Lower leg skin (tissue), 4 donors: ENCODE measurements around the gene GNG2. TPM values are rescaled to one million over a fixed set of nuclear protein-coding genes. Genes with fewer than 3 reads are reported as not detected.

Experiments
- DNase-seq, 2 donors: peaks; one replicate each; pipeline ENCODE4 v3.0.0-alpha.2; 2019; ENCODE audit warnings: low spot score in 2 of 2
- H3K4me3 ChIP-seq: fragments of 200-600 bp; sonication (generic); 2 replicates; pipeline ENCODE4 v1.5.1; 2017; ENCODE audit warnings: mild to moderate bottlenecking, low read depth; ENCODE audit not compliant: poor library complexity, severe bottlenecking
- POLR2A ChIP-seq, 2 donors: fragments of 450-650 bp; IDR thresholded peaks; one replicate each; pipeline ENCODE4 v1.6.1; 2016 to 2017; ENCODE audit warnings: antibody characterized with exemption in 2 of 2, mild to moderate bottlenecking in 1 of 2, moderate library complexity in 1 of 2
- WGBS, 2 donors: methylation state at CpG; one replicate each; pipeline ENCODE4 v1.1.5; 2018; 5-methylcytosine and 5-hydroxymethylcytosine counted together
- intact Hi-C: fragments of 100-400 bp; cut with DNase I; formaldehyde crosslinking; loops from one replicate; pipeline ENCODE4 v1.15.0; 2023; ENCODE audit warnings: low total_unique reads
- total RNA-seq, 4 donors: library from RNA; depleted of rRNA; stranded (reverse); fragments of >200 nt; gene quantifications; one replicate each; pipeline ENCODE4 v1.1.0, GENCODE V29; 2016
- TF ChIP-seq, protein P1 (sequence below), 3 donors: fragments of 450-650 bp; IDR thresholded peaks; one replicate each; pipeline ENCODE4 v1.5.1; 2016; ENCODE audit warnings: antibody characterized with exemption in 3 of 3, mild to moderate bottlenecking in 3 of 3, moderate library complexity in 2 of 3

The GNG2 gene
- total RNA-seq, 4 donors from 2014 or later, result 4.0 to 6.6 (median 5.0) TPM

DNA sequence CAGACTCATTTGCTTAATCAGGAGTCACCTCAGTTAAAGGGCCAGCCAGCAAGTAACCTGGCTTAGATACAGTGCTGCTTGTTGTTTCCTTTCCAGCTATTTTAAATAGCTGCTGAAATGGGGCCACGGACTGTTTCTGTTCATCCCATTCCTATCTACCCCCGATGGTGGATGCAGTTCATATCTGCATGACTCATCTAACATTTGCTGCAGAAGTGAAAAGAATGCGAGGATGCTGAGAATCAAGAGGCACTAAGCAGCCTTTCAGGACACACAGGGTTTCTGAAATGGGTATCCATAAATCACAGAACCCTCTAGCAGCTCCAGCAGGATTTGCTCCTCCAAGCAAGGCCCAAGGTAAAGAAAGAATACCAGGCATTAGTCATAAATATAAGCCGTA, 68.8 kb downstream of the GNG2 start:
- H3K4me3 ChIP-seq, result no peak overlapping the region
- DNase-seq, result no peak
- intact Hi-C loops, result no loop called here
- no peak for TF ChIP-seq POLR2A (IDR thresholded peaks at IDR 0.05)
- TF ChIP-seq, protein P1, sequence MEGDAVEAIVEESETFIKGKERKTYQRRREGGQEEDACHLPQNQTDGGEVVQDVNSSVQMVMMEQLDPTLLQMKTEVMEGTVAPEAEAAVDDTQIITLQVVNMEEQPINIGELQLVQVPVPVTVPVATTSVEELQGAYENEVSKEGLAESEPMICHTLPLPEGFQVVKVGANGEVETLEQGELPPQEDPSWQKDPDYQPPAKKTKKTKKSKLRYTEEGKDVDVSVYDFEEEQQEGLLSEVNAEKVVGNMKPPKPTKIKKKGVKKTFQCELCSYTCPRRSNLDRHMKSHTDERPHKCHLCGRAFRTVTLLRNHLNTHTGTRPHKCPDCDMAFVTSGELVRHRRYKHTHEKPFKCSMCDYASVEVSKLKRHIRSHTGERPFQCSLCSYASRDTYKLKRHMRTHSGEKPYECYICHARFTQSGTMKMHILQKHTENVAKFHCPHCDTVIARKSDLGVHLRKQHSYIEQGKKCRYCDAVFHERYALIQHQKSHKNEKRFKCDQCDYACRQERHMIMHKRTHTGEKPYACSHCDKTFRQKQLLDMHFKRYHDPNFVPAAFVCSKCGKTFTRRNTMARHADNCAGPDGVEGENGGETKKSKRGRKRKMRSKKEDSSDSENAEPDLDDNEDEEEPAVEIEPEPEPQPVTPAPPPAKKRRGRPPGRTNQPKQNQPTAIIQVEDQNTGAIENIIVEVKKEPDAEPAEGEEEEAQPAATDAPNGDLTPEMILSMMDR (IDR thresholded peaks at IDR 0.05), result no peak
- WGBS, 2 donors, result 41 to 51% methylated on average over 4 of the region's 4 CpGs

DNA sequence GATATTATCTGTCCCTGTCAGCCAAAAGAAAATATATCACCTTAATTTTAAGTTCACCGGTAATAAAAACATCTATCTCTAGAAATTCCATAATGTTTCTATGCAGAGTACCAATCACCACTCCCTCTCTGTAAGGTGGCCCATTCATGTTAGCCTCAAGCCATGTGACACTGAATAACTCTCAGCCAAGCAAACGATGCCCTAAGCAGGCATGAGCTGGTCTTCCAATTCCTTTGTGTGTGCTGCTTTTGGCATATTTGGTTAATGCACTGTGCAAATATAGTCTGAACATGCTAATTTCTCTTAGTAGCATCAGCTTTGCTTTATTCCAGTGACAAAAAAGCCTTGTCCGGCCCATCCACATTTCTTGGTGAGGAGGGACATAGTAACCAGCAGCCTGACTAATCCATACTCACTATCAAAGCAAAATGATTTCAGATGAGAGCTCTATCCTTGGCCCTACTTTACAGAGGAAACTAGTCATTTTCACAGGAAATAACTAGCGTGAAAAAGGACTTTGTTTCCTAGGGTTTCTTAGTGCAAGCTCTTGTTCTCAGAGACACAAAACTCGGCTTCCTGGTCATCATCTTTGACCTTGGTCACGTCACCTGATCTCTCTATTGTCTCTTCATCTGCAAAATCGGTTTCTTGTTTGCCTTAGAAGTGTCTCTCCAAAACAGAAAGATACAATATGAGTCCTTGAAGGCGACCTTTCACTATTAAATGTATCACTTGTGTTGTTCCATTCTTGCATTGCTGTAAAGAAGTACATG, 69.7 kb downstream of the GNG2 start:
- TF ChIP-seq, protein P1 (IDR thresholded peaks at IDR 0.05), result no peak
- TF ChIP-seq POLR2A (IDR thresholded peaks at IDR 0.05), result no peak

GRCh38 chr14:51931308-51931707, 70.9 kb downstream of the GNG2 start:
- intact Hi-C loops, result no loop called here
- no peak for DNase-seq
- WGBS, 2 donors, result 87 to 94% methylated on average over 2 of the region's 2 CpGs
- TF ChIP-seq POLR2A (IDR thresholded peaks at IDR 0.05), result no peak
- TF ChIP-seq, protein P1 (IDR thresholded peaks at IDR 0.05), result no peak
- no peak overlapping the region for H3K4me3 ChIP-seq

More for the DNA sequence above, 69.7 kb downstream of the GNG2 start:
- intact Hi-C loops, result no loop called here
- 61 to 64% methylated on average over 8 of the region's 8 CpGs for WGBS, 2 donors
- no peak for DNase-seq
- H3K4me3 ChIP-seq, result no peak overlapping the region

- intact Hi-C loops, result no loop called here
- DNase-seq, result no peak
- no peak overlapping the region for H3K4me3 ChIP-seq
- TF ChIP-seq, protein P1 (IDR thresholded peaks at IDR 0.05), result no peak
- no peak for TF ChIP-seq POLR2A (IDR thresholded peaks at IDR 0.05)
- 65 to 73% methylated on average over 3 of the region's 3 CpGs for WGBS, 2 donors
Measured at GRCh38 chr14:51933191-51933590, 72.8 kb downstream of the GNG2 start.

GRCh38 chr14:51938137-51938536, 77.7 kb downstream of the GNG2 start:
- H3K4me3 ChIP-seq, result no peak overlapping the region
- intact Hi-C loops, result no loop called here
- no peak for DNase-seq
- WGBS, 2 donors, result 95 to 96% methylated on average over 1 of the region's 1 CpG
- TF ChIP-seq POLR2A (IDR thresholded peaks at IDR 0.05), result no peak
- TF ChIP-seq, protein P1 (IDR thresholded peaks at IDR 0.05), result no peak

DNA sequence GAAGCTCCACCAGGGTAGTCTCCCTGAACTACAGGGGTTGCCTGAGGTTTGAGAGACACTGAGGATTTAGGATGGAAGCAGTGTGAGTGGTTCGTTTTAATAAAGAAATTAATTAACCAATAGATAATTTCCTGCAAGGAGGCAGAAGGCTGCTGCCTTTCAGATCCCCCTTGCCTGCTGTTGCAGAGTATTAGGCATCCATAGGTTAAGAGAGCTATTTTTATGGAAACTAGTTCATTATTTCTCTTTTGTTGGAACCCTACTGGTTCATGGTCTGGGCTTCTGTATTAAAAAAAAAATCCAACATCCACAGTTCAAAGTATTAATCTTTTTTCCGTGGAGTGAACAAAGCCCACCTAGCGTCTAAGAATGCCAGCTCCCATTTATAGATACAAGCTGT, 78.4 kb downstream of the GNG2 start:
- TF ChIP-seq, protein P1 (IDR thresholded peaks at IDR 0.05), result no peak
- TF ChIP-seq POLR2A (IDR thresholded peaks at IDR 0.05), result no peak
- H3K4me3 ChIP-seq, result no peak overlapping the region
- WGBS, 2 donors, result 91% methylated on average over 3 of the region's 3 CpGs
- intact Hi-C loops, result no loop called here
- no peak for DNase-seq
